Ascending aorta (tissue), 2 donors: Measurements from ENCODE around the gene F2R. TPM values are rescaled to one million over a fixed set of nuclear protein-coding genes. Genes with fewer than 3 reads are reported as not detected.

Experiments used
- DNase-seq, 2 donors: peaks; one replicate each; pipeline ENCODE4 v3.0.0-alpha.2; 2019; ENCODE audit warnings: low spot score in 2 of 2
- H3K27ac ChIP-seq, 2 donors: fragments of 200-600 bp; sonication (generic); one replicate each; pipeline ENCODE4 v1.5.1; 2016 to 2017; ENCODE audit warnings: mild to moderate bottlenecking in 1 of 2
- H3K27me3 ChIP-seq: fragments of 200-600 bp; sonication (generic); one replicate; pipeline ENCODE4 v1.5.1; 2017
- H3K36me3 ChIP-seq, 2 donors: fragments of 200-600 bp; sonication (generic); one replicate each; pipeline ENCODE4 v1.5.1; 2016
- H3K4me1 ChIP-seq, 2 donors: fragments of 200-600 bp; sonication (generic); one replicate each; pipeline ENCODE4 v1.5.1; 2016 to 2017; ENCODE audit warnings: mild to moderate bottlenecking in 1 of 2
- H3K4me3 ChIP-seq, 2 donors: fragments of 200-600 bp; sonication (generic); one replicate each; pipeline ENCODE4 v1.5.1; 2016 to 2017; ENCODE audit warnings: mild to moderate bottlenecking in 1 of 2
- H3K9me3 ChIP-seq, 2 donors: fragments of 200-600 bp; sonication (generic); one replicate each; pipeline ENCODE4 v1.5.1; 2016
- intact Hi-C: fragments of 100-400 bp; cut with DNase I; formaldehyde crosslinking; loops from one replicate; pipeline ENCODE4 v1.15.1; 2023
- total RNA-seq: library from RNA; depleted of rRNA; stranded (reverse); fragments of >200 nt; gene quantifications from one replicate; pipeline ENCODE4 v1.1.0, GENCODE V29; 2016
- TF ChIP-seq, protein P1 (sequence below), 3 experiments: fragments of 200-600 bp in 2 of 3; fragments of 450-650 bp in 1 of 3; sonication (generic) in 2 of 3; IDR thresholded peaks; one replicate each; pipeline ENCODE4 v1.5.1; 2016 to 2019; ENCODE audit warnings: antibody characterized with exemption in 3 of 3, mild to moderate bottlenecking in 1 of 3, moderate library complexity in 1 of 3

Gene F2R
- 131 TPM for total RNA-seq

DNA sequence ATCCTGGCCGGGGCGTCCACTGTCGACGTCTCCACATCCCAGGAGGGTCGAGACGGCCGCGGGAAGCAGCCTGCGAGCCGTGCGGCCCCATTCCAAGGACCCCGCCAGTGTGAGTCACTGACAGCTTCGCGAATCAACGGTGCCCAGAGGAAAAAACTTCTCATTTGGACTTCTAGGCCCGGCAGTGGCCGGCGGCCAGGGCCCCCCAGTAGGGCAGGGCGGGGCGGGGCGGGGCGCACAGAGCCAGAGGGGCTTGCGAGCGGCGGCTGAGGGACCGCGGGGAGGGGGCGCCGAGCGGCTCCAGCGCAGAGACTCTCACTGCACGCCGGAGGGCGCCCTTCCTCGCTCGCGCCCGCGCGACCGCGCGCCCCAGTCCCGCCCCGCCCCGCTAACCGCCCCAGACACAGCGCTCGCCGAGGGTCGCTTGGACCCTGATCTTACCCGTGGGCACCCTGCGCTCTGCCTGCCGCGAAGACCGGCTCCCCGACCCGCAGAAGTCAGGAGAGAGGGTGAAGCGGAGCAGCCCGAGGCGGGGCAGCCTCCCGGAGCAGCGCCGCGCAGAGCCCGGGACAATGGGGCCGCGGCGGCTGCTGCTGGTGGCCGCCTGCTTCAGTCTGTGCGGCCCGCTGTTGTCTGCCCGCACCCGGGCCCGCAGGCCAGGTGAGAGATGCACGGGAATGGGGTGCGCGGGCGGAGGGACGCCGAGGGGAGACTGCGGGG lies at the start of gene F2R:
Gene F2R, plus strand, starts transcription at position 391 of the 720 bp plus-strand sequence. Its CDS starts 182 bp downstream, at position 573.
- Histone ChIP-seq H3K36me3 (no peaks in the 10 kb centered on the region), H3K9me3 (no peaks in the 10 kb centered on the region), H3K27me3 (no peaks in the 10 kb centered on the region), H3K4me1 (peaks cover 7 to 9% of the 10 kb centered on the region in 2 donors), H3K27ac (peak within 1 kb of the TSS; percentile 54 to 62), H3K4me3 (peak within 1 kb of the TSS; percentile 76 to 99)
- peak in 1 of 2 donors; percentile 69 for DNase-seq
- TF ChIP-seq, protein P1, sequence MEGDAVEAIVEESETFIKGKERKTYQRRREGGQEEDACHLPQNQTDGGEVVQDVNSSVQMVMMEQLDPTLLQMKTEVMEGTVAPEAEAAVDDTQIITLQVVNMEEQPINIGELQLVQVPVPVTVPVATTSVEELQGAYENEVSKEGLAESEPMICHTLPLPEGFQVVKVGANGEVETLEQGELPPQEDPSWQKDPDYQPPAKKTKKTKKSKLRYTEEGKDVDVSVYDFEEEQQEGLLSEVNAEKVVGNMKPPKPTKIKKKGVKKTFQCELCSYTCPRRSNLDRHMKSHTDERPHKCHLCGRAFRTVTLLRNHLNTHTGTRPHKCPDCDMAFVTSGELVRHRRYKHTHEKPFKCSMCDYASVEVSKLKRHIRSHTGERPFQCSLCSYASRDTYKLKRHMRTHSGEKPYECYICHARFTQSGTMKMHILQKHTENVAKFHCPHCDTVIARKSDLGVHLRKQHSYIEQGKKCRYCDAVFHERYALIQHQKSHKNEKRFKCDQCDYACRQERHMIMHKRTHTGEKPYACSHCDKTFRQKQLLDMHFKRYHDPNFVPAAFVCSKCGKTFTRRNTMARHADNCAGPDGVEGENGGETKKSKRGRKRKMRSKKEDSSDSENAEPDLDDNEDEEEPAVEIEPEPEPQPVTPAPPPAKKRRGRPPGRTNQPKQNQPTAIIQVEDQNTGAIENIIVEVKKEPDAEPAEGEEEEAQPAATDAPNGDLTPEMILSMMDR (IDR thresholded peaks at IDR 0.05): peak; percentile 22 to 47 (median 40)
- intact Hi-C loops: loop anchor here (5.0 kb wide), 1 partner anchor 71 kb away; no protein-coding TSS in a partner anchor

DNA sequence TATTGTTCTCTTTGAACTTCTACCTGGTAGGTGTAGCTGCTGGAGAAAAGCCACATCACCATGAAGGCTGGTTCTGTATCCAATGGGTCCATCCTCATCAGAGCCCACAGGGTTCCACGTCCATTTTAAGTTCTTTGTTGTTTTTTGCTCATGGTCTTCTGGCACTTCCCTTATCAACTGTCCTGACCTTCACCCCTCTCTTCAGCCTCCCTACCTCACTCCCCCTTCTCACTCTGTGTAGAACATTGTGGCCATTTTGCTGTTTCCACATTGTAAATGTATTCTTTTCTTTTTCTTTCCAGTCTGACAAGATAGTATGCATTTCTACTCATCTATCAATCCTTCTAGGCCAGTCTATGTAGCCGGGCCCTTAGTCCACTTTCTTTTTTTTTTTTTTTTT lies 48.4 kb upstream of the F2R start:
- no peaks in the 10 kb centered on the region for H3K9me3 ChIP-seq
- intact Hi-C loops: no loop called here
- H3K27ac ChIP-seq: no peak overlapping the region
- H3K4me1 ChIP-seq: no peaks in the 10 kb centered on the region
- no peak for DNase-seq
- no peak overlapping the region for H3K4me3 ChIP-seq
- TF ChIP-seq, protein P1 (IDR thresholded peaks at IDR 0.05): no peak
- H3K36me3 ChIP-seq: no peaks in the 10 kb centered on the region
- H3K27me3 ChIP-seq: no peaks in the 10 kb centered on the region

DNA sequence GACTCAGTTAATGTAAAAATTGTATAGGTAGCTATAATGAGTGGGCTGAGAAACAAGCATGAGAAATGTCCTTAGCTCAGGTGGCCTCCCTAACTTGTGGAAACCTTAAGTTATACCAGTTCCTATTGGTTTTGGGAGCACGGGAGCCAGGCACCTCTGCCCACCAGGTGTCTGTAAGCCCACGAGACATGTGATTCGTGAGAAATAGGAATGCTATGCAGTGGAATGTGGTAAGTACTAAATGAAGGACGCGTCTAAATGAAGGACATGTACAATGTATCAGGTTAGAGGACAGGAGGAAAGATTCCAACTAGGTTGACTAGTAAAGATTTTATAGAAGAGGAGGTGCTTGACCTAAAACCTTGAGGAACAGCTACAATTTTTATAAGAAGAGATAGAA lies 46.7 kb upstream of the F2R start:
- DNase-seq: no peak
- intact Hi-C loops: no loop called here
- Histone ChIP-seq H3K4me3 (no peak overlapping the region), H3K4me1 (no peaks in the 10 kb centered on the region), H3K27ac (no peak overlapping the region), H3K27me3 (no peaks in the 10 kb centered on the region), H3K36me3 (no peaks in the 10 kb centered on the region), H3K9me3 (no peaks in the 10 kb centered on the region)
- TF ChIP-seq, protein P1 (IDR thresholded peaks at IDR 0.05): no peak

- no peak for DNase-seq
Measured at GRCh38 chr5:76670508-76670907, 45.4 kb upstream of the F2R start.

GRCh38 chr5:76672242-76672641 lies 43.7 kb upstream of the F2R start:
- DNase-seq: no peak
- Histone ChIP-seq H3K9me3 (no peaks in the 10 kb centered on the region), H3K4me3 (no peak overlapping the region), H3K27me3 (no peaks in the 10 kb centered on the region), H3K27ac (no peak overlapping the region), H3K4me1 (no peaks in the 10 kb centered on the region), H3K36me3 (no peaks in the 10 kb centered on the region)
- intact Hi-C loops: no loop called here
- TF ChIP-seq, protein P1 (IDR thresholded peaks at IDR 0.05): no peak

More at GRCh38 chr5:76670508-76670907, 45.4 kb upstream of the F2R start:
- H3K36me3 ChIP-seq: no peaks in the 10 kb centered on the region
- no peak overlapping the region for H3K4me3 ChIP-seq
- no peaks in the 10 kb centered on the region for H3K27me3 ChIP-seq
- no peaks in the 10 kb centered on the region for H3K9me3 ChIP-seq
- H3K27ac ChIP-seq: no peak overlapping the region
- H3K4me1 ChIP-seq: no peaks in the 10 kb centered on the region
- TF ChIP-seq, protein P1 (IDR thresholded peaks at IDR 0.05): no peak
- intact Hi-C loops: no loop called here
